ENCODE measurements around the gene KLRC3. TPM values are rescaled to one million over a fixed set of nuclear protein-coding genes. Genes with fewer than 3 reads are reported as not detected.
"Not testable (repeated sequence)": the region's sequence is repeated elsewhere in the genome, so short reads cannot be mapped to it uniquely, and the experiment has no call there.

KLRC3 gene
- total and polyA plus RNA-seq, 2 donors (not counting 1 experiment from before 2014, with no cell fraction given): not detected

GRCh38 chr12:10388624-10389413 is 31.6 kb downstream of the KLRC3 start:
- no peak overlapping the region for H2AFZ ChIP-seq (ENCODE audit: low read length)

GRCh38 chr12:10387498-10387897 is 32.9 kb downstream of the KLRC3 start:
- H2AFZ ChIP-seq (ENCODE audit: low read length); H3K36me3 ChIP-seq (ENCODE audit: control insufficient read depth, insufficient read depth, low read length); H3K4me2 ChIP-seq (ENCODE audit: extremely low read depth, insufficient read depth, low read length); H4K20me1 ChIP-seq (ENCODE audit: control insufficient read depth, extremely low read depth, insufficient read depth, low read length); H3K4me3 ChIP-seq (replicated peaks in 1 of 4; ENCODE audit: control extremely low read depth in 1 of 4, insufficient read depth in 1 of 4, low read depth in 3 of 4, low read length in 4 of 4); H3K27ac ChIP-seq (ENCODE audit: insufficient read depth, low read length); H3K9me3 ChIP-seq (ENCODE audit: control insufficient read depth, insufficient read depth, low read depth, low read length); H3K4me1 ChIP-seq (ENCODE audit: control insufficient read depth, extremely low read depth, insufficient read depth, low read length); H3K79me2 ChIP-seq (ENCODE audit: control insufficient read depth, insufficient read depth, low read length); DNase-seq (ENCODE audit: low read depth in 2 of 2); H3K9ac ChIP-seq (ENCODE audit: insufficient read depth, low read length); H3K27me3 ChIP-seq (ENCODE audit: control insufficient read depth, insufficient read depth, low read length): not testable (repeated sequence)

More at GRCh38 chr12:10388624-10389413, 31.6 kb downstream of the KLRC3 start:
- TF ChIP-seq CTCF (conservative IDR thresholded peaks at IDR 0.05 in 1 of 2, IDR thresholded peaks at IDR 0.05 in 1 of 2; ENCODE audit: low read depth in 1 of 2, low read length in 2 of 2) (no peak), EZH2 (IDR thresholded peaks at IDR 0.05; ENCODE audit: low read length, missing control alignments) (no peak)
- DNase-seq (ENCODE audit: low read depth in 2 of 2): no peak
- H3K4me2 ChIP-seq (ENCODE audit: extremely low read depth, insufficient read depth, low read length): no peak overlapping the region
- no peaks in the 10 kb centered on the region for H4K20me1 ChIP-seq (ENCODE audit: control insufficient read depth, extremely low read depth, insufficient read depth, low read length)
- no peaks in the 10 kb centered on the region for H3K4me1 ChIP-seq (ENCODE audit: control insufficient read depth, extremely low read depth, insufficient read depth, low read length)
- no peaks in the 10 kb centered on the region for H3K79me2 ChIP-seq (ENCODE audit: control insufficient read depth, insufficient read depth, low read length)
- H3K27me3 ChIP-seq (ENCODE audit: control insufficient read depth, insufficient read depth, low read length): no peaks in the 10 kb centered on the region
- no peaks in the 10 kb centered on the region for H3K36me3 ChIP-seq (ENCODE audit: control insufficient read depth, insufficient read depth, low read length)
- H3K9me3 ChIP-seq (ENCODE audit: control insufficient read depth, insufficient read depth, low read depth, low read length): no peaks in the 10 kb centered on the region
- H3K9ac ChIP-seq (ENCODE audit: insufficient read depth, low read length): no peak overlapping the region
- H3K27ac ChIP-seq (ENCODE audit: insufficient read depth, low read length): no peak overlapping the region
- H3K4me3 ChIP-seq (replicated peaks in 1 of 4; ENCODE audit: control extremely low read depth in 1 of 4, insufficient read depth in 1 of 4, low read depth in 3 of 4, low read length in 4 of 4): no peak overlapping the region

GRCh38 chr12:10386857-10387256 is 33.5 kb downstream of the KLRC3 start:
- Histone ChIP-seq H3K36me3 (ENCODE audit: control insufficient read depth, insufficient read depth, low read length) (no peaks in the 10 kb centered on the region), H3K9me3 (ENCODE audit: control insufficient read depth, insufficient read depth, low read depth, low read length) (no peaks in the 10 kb centered on the region), H3K9ac (ENCODE audit: insufficient read depth, low read length) (no peak overlapping the region), H3K27me3 (ENCODE audit: control insufficient read depth, insufficient read depth, low read length) (no peaks in the 10 kb centered on the region), H3K79me2 (ENCODE audit: control insufficient read depth, insufficient read depth, low read length) (no peaks in the 10 kb centered on the region), H4K20me1 (ENCODE audit: control insufficient read depth, extremely low read depth, insufficient read depth, low read length) (no peaks in the 10 kb centered on the region), H3K27ac (ENCODE audit: insufficient read depth, low read length) (no peak overlapping the region), H3K4me3 (replicated peaks in 1 of 4; ENCODE audit: control extremely low read depth in 1 of 4, insufficient read depth in 1 of 4, low read depth in 3 of 4, low read length in 4 of 4) (no peak overlapping the region), H3K4me1 (ENCODE audit: control insufficient read depth, extremely low read depth, insufficient read depth, low read length) (no peaks in the 10 kb centered on the region), H3K4me2 (ENCODE audit: extremely low read depth, insufficient read depth, low read length) (no peak overlapping the region), H2AFZ (ENCODE audit: low read length) (no peak overlapping the region)
- no peak for TF ChIP-seq CTCF (conservative IDR thresholded peaks at IDR 0.05 in 1 of 2, IDR thresholded peaks at IDR 0.05 in 1 of 2; ENCODE audit: low read depth in 1 of 2, low read length in 2 of 2)
- no peak for TF ChIP-seq EZH2 (IDR thresholded peaks at IDR 0.05; ENCODE audit: low read length, missing control alignments)
- no peak for DNase-seq (ENCODE audit: low read depth in 2 of 2)

All from fibroblast of lung (primary cell).